DOHH2 (cell line): Measurements from ENCODE around the gene STAT1.

Experiments
- CTCF ChIP-seq: fragments of 200-600 bp; sonication (generic); IDR thresholded peaks from one replicate; pipeline ENCODE4 v1.5.1; 2014; ENCODE audit warnings: antibody characterized with exemption, mild to moderate bottlenecking, low read depth, low read length; ENCODE audit not compliant: poor library complexity, severe bottlenecking
- EZH2phosphoT487 ChIP-seq: fragments of 200-600 bp; sonication (generic); IDR thresholded peaks from 2 replicates; pipeline ENCODE4 v1.6.1; 2017; ENCODE audit warnings: borderline replicate concordance, mild to moderate bottlenecking, antibody characterized with exemption, low read length, moderate library complexity, mixed read lengths

- no peak for TF ChIP-seq CTCF
- no peak for TF ChIP-seq EZH2phosphoT487
Measured at GRCh38 chr2:191023235-191023679, 9.3 kb upstream of the STAT1 start.
